Astrocyte (in vitro differentiated cells and primary cell): Measurements from ENCODE around the gene MACC1. TPM values are rescaled to one million over a fixed set of nuclear protein-coding genes. Genes with fewer than 3 reads are reported as not detected.
A peak's percentile ranks its signal among the peaks of the same experiment; 100 is the strongest.

Experiments
- DNase-seq: peaks from one replicate; pipeline ENCODE4 v3.0.0-alpha.2; 2010; ENCODE audit warnings: low read depth
- FAIRE-seq: peaks from 2 replicates; lab custom pipeline; 2011; peaks lifted over from hg19 to GRCh38; lab: Jason Lieb, UNC
- H2AFZ ChIP-seq: 2 replicates; pipeline ENCODE4 v1.6.0; 2012; ENCODE audit warnings: low read depth, low read length, inconsistent platforms
- H3K27ac ChIP-seq: 2 replicates; pipeline ENCODE4 v1.5.1; 2011; ENCODE audit warnings: low read depth, low read length, inconsistent platforms
- H3K27me3 ChIP-seq: 2 replicates; pipeline ENCODE4 v1.6.0; 2011; ENCODE audit warnings: low read length, inconsistent platforms; ENCODE audit not compliant: insufficient read depth
- H3K36me3 ChIP-seq: 2 replicates; pipeline ENCODE4 v1.5.1; 2011; ENCODE audit warnings: low read length, inconsistent platforms; ENCODE audit not compliant: insufficient read depth
- H3K4me1 ChIP-seq: 2 replicates; pipeline ENCODE4 v1.5.1; 2011; ENCODE audit warnings: low read length, inconsistent platforms; ENCODE audit not compliant: insufficient read depth
- H3K4me2 ChIP-seq: 2 replicates; pipeline ENCODE4 v1.6.0; 2012; ENCODE audit warnings: low read length, inconsistent platforms
- H3K4me3 ChIP-seq: 2 replicates; pipeline ENCODE4 v1.5.1; 2011; ENCODE audit warnings: low read depth, mild to moderate bottlenecking, low read length, inconsistent platforms; ENCODE audit not compliant: insufficient read depth
- H3K79me2 ChIP-seq: 2 replicates; pipeline ENCODE4 v1.6.0; 2012; ENCODE audit warnings: mild to moderate bottlenecking, low read length, inconsistent platforms; ENCODE audit not compliant: insufficient read depth
- H3K9ac ChIP-seq: 2 replicates; pipeline ENCODE4 v1.6.0; 2012; ENCODE audit warnings: mild to moderate bottlenecking, low read length, inconsistent platforms
- H3K9me3 ChIP-seq: 2 replicates; pipeline ENCODE4 v1.5.1; 2012; ENCODE audit warnings: low read depth, mild to moderate bottlenecking, low read length, inconsistent platforms; ENCODE audit not compliant: insufficient read depth
- H4K20me1 ChIP-seq: 2 replicates; pipeline ENCODE4 v1.6.0; 2012; ENCODE audit warnings: low read length, inconsistent platforms; ENCODE audit not compliant: insufficient read depth
- H3K27ac Mint-ChIP-seq: one replicate; pipeline ENCODE4 v1.8.0; 2021; ENCODE audit warnings: mild to moderate bottlenecking, mixed read lengths; ENCODE audit not compliant: unreplicated experiment
- H3K27me3 Mint-ChIP-seq: one replicate; pipeline ENCODE4 v1.8.0; 2021; ENCODE audit warnings: low read depth, mixed read lengths; ENCODE audit not compliant: unreplicated experiment
- H3K36me3 Mint-ChIP-seq: one replicate; pipeline ENCODE4 v1.8.0; 2021; ENCODE audit warnings: low read depth, mixed read lengths; ENCODE audit not compliant: unreplicated experiment
- H3K4me1 Mint-ChIP-seq: one replicate; pipeline ENCODE4 v1.8.0; 2021; ENCODE audit warnings: low read depth, mixed read lengths; ENCODE audit not compliant: unreplicated experiment
- H3K4me3 Mint-ChIP-seq: one replicate; pipeline ENCODE4 v1.8.0; 2021; ENCODE audit warnings: mild to moderate bottlenecking, moderate library complexity, mixed read lengths; ENCODE audit not compliant: unreplicated experiment
- H3K9me3 Mint-ChIP-seq: one replicate; pipeline ENCODE4 v1.8.0; 2021; ENCODE audit warnings: mild to moderate bottlenecking, mixed read lengths; ENCODE audit not compliant: unreplicated experiment
- CTCF ChIP-seq: IDR thresholded peaks from 2 replicates; pipeline ENCODE4 v1.5.1; 2011; ENCODE audit warnings: low read depth, mild to moderate bottlenecking, inconsistent platforms, low read length, moderate library complexity; ENCODE audit not compliant: insufficient read depth
- EZH2 ChIP-seq: IDR thresholded peaks from 2 replicates; pipeline ENCODE4 v1.6.1; 2012; ENCODE audit warnings: mild to moderate bottlenecking, low read length, inconsistent platforms; ENCODE audit not compliant: insufficient read depth
- total RNA-seq: library from RNA; stranded (reverse); gene quantifications from 2 replicates; pipeline ENCODE4 v1.2.1, GENCODE V29; 2021

MACC1 gene
- total RNA-seq, 1 donor from 2014 or later, result 2.0 TPM

- no peaks in the 10 kb centered on the region for H3K27me3 ChIP-seq
- FAIRE-seq (no peak), DNase-seq (no peak)
- Mint-ChIP-seq H3K4me1 (peaks cover 42% of the 10 kb centered on the region), H3K27me3 (peaks cover 1% of the 10 kb centered on the region), H3K27ac (peak overlapping the region; percentile 19), H3K9me3 (no peaks in the 10 kb centered on the region), H3K4me3 (no peak overlapping the region), H3K36me3 (no peaks in the 10 kb centered on the region)
- H2AFZ ChIP-seq, result no peak overlapping the region
- no peak overlapping the region for H3K4me2 ChIP-seq
- H3K36me3 ChIP-seq, result no peaks in the 10 kb centered on the region
- no peaks in the 10 kb centered on the region for H3K9me3 ChIP-seq
- H3K4me3 ChIP-seq, result no peak overlapping the region
- H3K27ac ChIP-seq, result no peak overlapping the region
- no peaks in the 10 kb centered on the region for H4K20me1 ChIP-seq
- no peak overlapping the region for H3K9ac ChIP-seq
- no peaks in the 10 kb centered on the region for H3K79me2 ChIP-seq
- TF ChIP-seq CTCF (no peak), EZH2 (no peak)
- H3K4me1 ChIP-seq, result peaks cover 26% of the 10 kb centered on the region
These were observed 663 bp downstream of the MACC1 start for GRCh38 chr7:20216406-20217036.

- H3K27ac Mint-ChIP-seq, result no peak overlapping the region
These were observed 2.1 kb downstream of the MACC1 start for GRCh38 chr7:20214921-20215669.

More at GRCh38 chr7:20214921-20215669, 2.1 kb downstream of the MACC1 start:
- no peak overlapping the region for H3K4me3 ChIP-seq
- no peaks in the 10 kb centered on the region for H3K36me3 ChIP-seq
- H3K27me3 ChIP-seq, result no peaks in the 10 kb centered on the region
- H3K4me1 ChIP-seq, result peaks cover 14% of the 10 kb centered on the region
- H3K4me2 ChIP-seq, result no peak overlapping the region
- H3K9me3 Mint-ChIP-seq, result peaks cover 1% of the 10 kb centered on the region
- peaks cover 28% of the 10 kb centered on the region for H3K4me1 Mint-ChIP-seq
- H4K20me1 ChIP-seq, result no peaks in the 10 kb centered on the region
- H3K9ac ChIP-seq, result no peak overlapping the region
- peaks cover 1% of the 10 kb centered on the region for H3K27me3 Mint-ChIP-seq
- no peaks in the 10 kb centered on the region for H3K79me2 ChIP-seq
- peak; percentile 34 for DNase-seq
- no peaks in the 10 kb centered on the region for H3K9me3 ChIP-seq
- H2AFZ ChIP-seq, result no peak overlapping the region
- no peak overlapping the region for H3K4me3 Mint-ChIP-seq
- no peak for TF ChIP-seq EZH2
- no peak for TF ChIP-seq CTCF
- no peak for FAIRE-seq
- no peaks in the 10 kb centered on the region for H3K36me3 Mint-ChIP-seq
- no peak overlapping the region for H3K27ac ChIP-seq
